Fibroblast of lung (primary cell): ENCODE measurements around the gene GRB10. TPM values are rescaled to one million over a fixed set of nuclear protein-coding genes. Genes with fewer than 3 reads are reported as not detected.

Experiments
- DNase-seq, 2 donors: peaks; one replicate each; pipeline versions ENCODE4 v3.0.0 to v3.0.0-alpha.2; 2010; ENCODE audit warnings: low read depth in 2 of 2
- H2AFZ ChIP-seq: 2 replicates; pipeline ENCODE4 v1.5.1; 2012; ENCODE audit warnings: low read length, control low read depth, inconsistent platforms
- H3K27ac ChIP-seq: 2 replicates; pipeline ENCODE4 v1.5.1; 2011; ENCODE audit warnings: low read length, control low read depth; ENCODE audit not compliant: insufficient read depth
- H3K27me3 ChIP-seq: 2 replicates; pipeline ENCODE4 v1.5.1; 2011; ENCODE audit warnings: mild to moderate bottlenecking, low read length; ENCODE audit not compliant: control insufficient read depth, insufficient read depth
- H3K36me3 ChIP-seq: 2 replicates; pipeline ENCODE4 v1.5.1; 2011; ENCODE audit warnings: low read length; ENCODE audit not compliant: control insufficient read depth, insufficient read depth
- H3K4me1 ChIP-seq: 2 replicates; pipeline ENCODE4 v1.5.1; 2011; ENCODE audit warnings: low read length; ENCODE audit not compliant: control insufficient read depth, insufficient read depth; ENCODE audit errors: extremely low read depth
- H3K4me2 ChIP-seq: 2 replicates; pipeline ENCODE4 v1.5.1; 2011; ENCODE audit warnings: low read length, control low read depth; ENCODE audit not compliant: insufficient read depth; ENCODE audit errors: extremely low read depth
- H3K4me3 ChIP-seq, 4 experiments: fragments of 200-600 bp in 1 of 4; sonication (generic) in 1 of 4; replicated peaks in 1 of 4; 2 replicates each; pipeline ENCODE4 v1.5.1; 2011 to 2016; ENCODE audit warnings: low read length in 4 of 4, low read depth in 3 of 4, mild to moderate bottlenecking in 3 of 4, control low read depth in 2 of 4, inconsistent platforms in 1 of 4, mixed read lengths in 1 of 4; ENCODE audit not compliant: insufficient read depth in 1 of 4; ENCODE audit errors: control extremely low read depth in 1 of 4
- H3K79me2 ChIP-seq: 2 replicates; pipeline ENCODE4 v1.5.1; 2012; ENCODE audit warnings: mild to moderate bottlenecking, low read length, inconsistent platforms; ENCODE audit not compliant: control insufficient read depth, insufficient read depth
- H3K9ac ChIP-seq: 2 replicates; pipeline ENCODE4 v1.5.1; 2011; ENCODE audit warnings: mild to moderate bottlenecking, low read length, control low read depth; ENCODE audit not compliant: insufficient read depth
- H3K9me3 ChIP-seq: 2 replicates; pipeline ENCODE4 v1.5.1; 2012; ENCODE audit warnings: low read depth, low read length; ENCODE audit not compliant: control insufficient read depth, insufficient read depth
- H4K20me1 ChIP-seq: 2 replicates; pipeline ENCODE4 v1.5.1; 2011; ENCODE audit warnings: low read length; ENCODE audit not compliant: control insufficient read depth, insufficient read depth; ENCODE audit errors: extremely low read depth
- CTCF ChIP-seq, 2 donors: IDR thresholded peaks in 1 of 2; conservative IDR thresholded peaks in 1 of 2; 1 replicate in 1 of 2; 2 replicates in 1 of 2; pipeline ENCODE4 v1.5.1; 2011 to 2012; ENCODE audit warnings: low read length in 2 of 2, control low read depth in 1 of 2, inconsistent platforms in 1 of 2, low read depth in 1 of 2, mild to moderate bottlenecking in 1 of 2
- EZH2 ChIP-seq: IDR thresholded peaks from 2 replicates; pipeline ENCODE4 v1.5.1; 2012; ENCODE audit warnings: low read length, control low read depth, mild to moderate bottlenecking; ENCODE audit errors: missing control alignments
- polyA plus RNA-seq, 2 donors: library from polyadenylated mRNA; depleted of rRNA in 1 of 2; stranded (reverse) in 1 of 2; unstranded in 1 of 2; fragments of >200 nt; gene quantifications; 2 replicates each; pipeline ENCODE4 v1.2.1, GENCODE V29; 2011 to 2012; ENCODE audit warnings: missing spikeins in 1 of 2
- total RNA-seq: library from RNA; depleted of rRNA; stranded (reverse); fragments of >200 nt; gene quantifications from 2 replicates; pipeline ENCODE4 v1.2.1, GENCODE V29; 2014

Gene GRB10
- total and polyA plus RNA-seq, 2 donors (not counting 1 experiment from before 2014, with no cell fraction given): 11.1 to 64.1 TPM

GRCh38 chr7:50707236-50708006, 75.3 kb downstream of the GRB10 start:
- H3K79me2 ChIP-seq: no peaks in the 10 kb centered on the region
- H3K4me2 ChIP-seq: no peak overlapping the region
- no peaks in the 10 kb centered on the region for H4K20me1 ChIP-seq
- no peak overlapping the region for H2AFZ ChIP-seq
- no peak for DNase-seq
- H3K4me1 ChIP-seq: no peaks in the 10 kb centered on the region
- H3K36me3 ChIP-seq: no peaks in the 10 kb centered on the region
- no peaks in the 10 kb centered on the region for H3K9me3 ChIP-seq
- TF ChIP-seq CTCF (conservative IDR thresholded peaks at IDR 0.05 in 1 of 2, IDR thresholded peaks at IDR 0.05 in 1 of 2; ENCODE audit: low read depth in 1 of 2, low read length in 2 of 2) (no peak), EZH2 (no peak)
- no peaks in the 10 kb centered on the region for H3K27me3 ChIP-seq
- no peak overlapping the region for H3K4me3 ChIP-seq
- no peak overlapping the region for H3K9ac ChIP-seq
- H3K27ac ChIP-seq: no peak overlapping the region

GRCh38 chr7:50706469-50706937, 76.2 kb downstream of the GRB10 start:
- H3K9me3 ChIP-seq: no peaks in the 10 kb centered on the region
- H3K9ac ChIP-seq: no peak overlapping the region
- no peaks in the 10 kb centered on the region for H3K79me2 ChIP-seq
- H4K20me1 ChIP-seq: no peaks in the 10 kb centered on the region
- no peaks in the 10 kb centered on the region for H3K27me3 ChIP-seq
- H3K27ac ChIP-seq: no peak overlapping the region
- H3K36me3 ChIP-seq: no peaks in the 10 kb centered on the region
- H3K4me2 ChIP-seq: no peak overlapping the region
- no peaks in the 10 kb centered on the region for H3K4me1 ChIP-seq
- no peak for TF ChIP-seq EZH2
- no peak for TF ChIP-seq CTCF (conservative IDR thresholded peaks at IDR 0.05 in 1 of 2, IDR thresholded peaks at IDR 0.05 in 1 of 2; ENCODE audit: low read depth in 1 of 2, low read length in 2 of 2)
- peak in 1 of 2 donors; percentile 28 for DNase-seq
- no peak overlapping the region for H3K4me3 ChIP-seq
- no peak overlapping the region for H2AFZ ChIP-seq

GRCh38 chr7:50704844-50705243, 77.9 kb downstream of the GRB10 start:
- no peaks in the 10 kb centered on the region for H3K9me3 ChIP-seq
- TF ChIP-seq EZH2: no peak
- TF ChIP-seq CTCF (conservative IDR thresholded peaks at IDR 0.05 in 1 of 2, IDR thresholded peaks at IDR 0.05 in 1 of 2; ENCODE audit: low read depth in 1 of 2, low read length in 2 of 2): no peak
- H3K36me3 ChIP-seq: no peaks in the 10 kb centered on the region
- no peak for DNase-seq
- H3K79me2 ChIP-seq: no peaks in the 10 kb centered on the region
- no peaks in the 10 kb centered on the region for H3K4me1 ChIP-seq
- H3K4me2 ChIP-seq: no peak overlapping the region
- H3K27me3 ChIP-seq: no peaks in the 10 kb centered on the region
- H2AFZ ChIP-seq: no peak overlapping the region
- H3K9ac ChIP-seq: no peak overlapping the region
- H4K20me1 ChIP-seq: no peaks in the 10 kb centered on the region
- no peak overlapping the region for H3K27ac ChIP-seq
- H3K4me3 ChIP-seq: no peak overlapping the region
